Parathyroid adenoma (tissue), 2 donors: ENCODE measurements around the gene R3HCC1L.

Source experiments
- H2AFZ ChIP-seq: fragments of 300-600 bp; sonication (generic); one replicate; pipeline ENCODE4 v1.7.0; 2017; ENCODE audit warnings: antibody characterized with exemption, mild to moderate bottlenecking
- H3K27ac ChIP-seq: fragments of 300-600 bp; sonication (generic); one replicate; pipeline ENCODE4 v1.7.0; 2017
- H3K27me3 ChIP-seq: fragments of 300-600 bp; sonication (generic); one replicate; pipeline ENCODE4 v1.7.0; 2017; ENCODE audit warnings: low read length; ENCODE audit not compliant: control insufficient read depth, insufficient read depth
- H3K36me3 ChIP-seq: fragments of 300-600 bp; sonication (generic); one replicate; pipeline ENCODE4 v1.7.0; 2017; ENCODE audit warnings: low read length; ENCODE audit not compliant: control insufficient read depth, insufficient read depth
- H3K4me1 ChIP-seq: fragments of 300-600 bp; sonication (generic); one replicate; pipeline ENCODE4 v1.7.0; 2017; ENCODE audit warnings: control low read depth
- H3K4me2 ChIP-seq: fragments of 300-600 bp; sonication (generic); one replicate; pipeline ENCODE4 v1.7.0; 2017; ENCODE audit warnings: low read length
- H3K4me3 ChIP-seq: fragments of 300-600 bp; sonication (generic); one replicate; pipeline ENCODE4 v1.7.0; 2017; ENCODE audit warnings: low read depth, low read length
- H3K79me2 ChIP-seq: fragments of 300-600 bp; sonication (generic); one replicate; pipeline ENCODE4 v1.7.0; 2017; ENCODE audit warnings: control low read depth
- H3K9ac ChIP-seq: fragments of 300-600 bp; sonication (generic); one replicate; pipeline ENCODE4 v1.7.0; 2017; ENCODE audit warnings: mild to moderate bottlenecking
- H3K9me3 ChIP-seq: fragments of 300-600 bp; sonication (generic); one replicate; pipeline ENCODE4 v1.7.0; 2017; ENCODE audit warnings: low read length; ENCODE audit not compliant: control insufficient read depth
- TF ChIP-seq, protein P1 (sequence below): fragments of 300-600 bp; sonication (generic); IDR thresholded peaks from one replicate; pipeline ENCODE4 v1.7.0; 2017; ENCODE audit warnings: antibody characterized with exemption, mild to moderate bottlenecking
- donor health status: primary hyperparathyroidism.

The R3HCC1L gene

DNA sequence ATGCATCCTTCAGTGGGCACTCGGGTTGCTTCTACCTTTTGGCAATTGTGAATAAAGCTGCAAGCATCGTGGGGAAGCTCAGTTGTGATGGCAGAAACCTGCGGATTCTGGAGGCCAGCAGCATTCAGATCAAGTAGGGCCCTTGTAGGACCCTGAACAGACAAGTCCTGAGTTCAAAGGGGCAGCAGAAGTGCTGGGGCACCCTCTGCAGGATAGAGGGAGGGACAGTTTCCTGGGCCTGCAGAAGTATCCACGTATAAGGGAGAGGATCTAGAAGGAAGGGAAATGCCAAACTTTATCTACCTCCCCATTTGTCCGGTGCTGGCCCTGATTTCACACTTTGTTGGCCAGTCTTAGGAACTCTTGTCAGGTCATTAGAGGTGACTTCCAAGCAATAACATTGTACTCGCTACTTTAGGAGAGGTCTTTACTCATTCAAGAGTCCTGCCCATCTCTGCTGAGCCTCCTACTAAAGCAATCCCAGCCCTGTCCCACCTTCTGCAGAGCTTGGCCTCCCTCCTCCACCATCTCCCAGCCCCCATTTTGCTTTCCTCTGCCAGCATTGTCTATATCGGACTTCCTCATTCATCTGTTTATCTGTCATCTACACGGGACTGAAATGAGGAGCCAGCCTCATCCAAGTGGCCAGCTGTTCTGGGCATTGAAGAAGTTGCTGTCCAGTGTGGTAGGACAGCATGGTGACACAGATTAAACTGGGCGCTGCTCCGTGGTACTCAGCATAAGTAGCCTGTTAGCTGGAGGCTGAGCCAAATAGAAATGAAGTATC lies 26.6 kb upstream of the R3HCC1L start:
- Histone ChIP-seq H3K27ac (no peak overlapping the region), H3K4me3 (no peak overlapping the region), H3K4me1 (no peaks in the 10 kb centered on the region), H3K36me3 (no peaks in the 10 kb centered on the region), H3K27me3 (no peaks in the 10 kb centered on the region), H3K79me2 (no peaks in the 10 kb centered on the region), H3K9me3 (no peaks in the 10 kb centered on the region), H3K4me2 (no peak overlapping the region), H2AFZ (no peak overlapping the region), H3K9ac (no peak overlapping the region)
- TF ChIP-seq, protein P1, sequence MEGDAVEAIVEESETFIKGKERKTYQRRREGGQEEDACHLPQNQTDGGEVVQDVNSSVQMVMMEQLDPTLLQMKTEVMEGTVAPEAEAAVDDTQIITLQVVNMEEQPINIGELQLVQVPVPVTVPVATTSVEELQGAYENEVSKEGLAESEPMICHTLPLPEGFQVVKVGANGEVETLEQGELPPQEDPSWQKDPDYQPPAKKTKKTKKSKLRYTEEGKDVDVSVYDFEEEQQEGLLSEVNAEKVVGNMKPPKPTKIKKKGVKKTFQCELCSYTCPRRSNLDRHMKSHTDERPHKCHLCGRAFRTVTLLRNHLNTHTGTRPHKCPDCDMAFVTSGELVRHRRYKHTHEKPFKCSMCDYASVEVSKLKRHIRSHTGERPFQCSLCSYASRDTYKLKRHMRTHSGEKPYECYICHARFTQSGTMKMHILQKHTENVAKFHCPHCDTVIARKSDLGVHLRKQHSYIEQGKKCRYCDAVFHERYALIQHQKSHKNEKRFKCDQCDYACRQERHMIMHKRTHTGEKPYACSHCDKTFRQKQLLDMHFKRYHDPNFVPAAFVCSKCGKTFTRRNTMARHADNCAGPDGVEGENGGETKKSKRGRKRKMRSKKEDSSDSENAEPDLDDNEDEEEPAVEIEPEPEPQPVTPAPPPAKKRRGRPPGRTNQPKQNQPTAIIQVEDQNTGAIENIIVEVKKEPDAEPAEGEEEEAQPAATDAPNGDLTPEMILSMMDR: no peak

DNA sequence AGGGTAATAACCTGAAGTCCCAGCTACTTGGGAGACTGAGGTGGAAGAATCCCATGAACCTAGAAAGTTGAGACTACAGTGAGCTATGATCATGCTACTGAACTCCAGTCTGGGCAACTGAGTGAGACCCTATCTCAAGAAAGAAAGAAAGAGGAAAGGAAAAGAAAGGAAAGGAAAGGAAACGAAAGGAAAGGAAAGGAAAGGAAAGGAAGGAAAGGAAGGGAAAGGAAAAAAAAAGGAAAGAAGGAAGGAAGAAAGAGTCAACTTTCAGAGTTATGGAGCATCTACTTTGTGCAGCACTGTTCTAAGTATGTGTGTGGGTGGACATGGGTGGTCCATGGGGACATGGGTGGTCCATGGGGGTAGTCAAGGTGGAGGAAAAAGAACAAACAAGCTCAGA lies 24.1 kb upstream of the R3HCC1L start:
- Histone ChIP-seq H3K27ac (no peak overlapping the region), H3K9ac (no peak overlapping the region), H3K36me3 (no peaks in the 10 kb centered on the region), H3K27me3 (no peaks in the 10 kb centered on the region), H3K4me1 (no peaks in the 10 kb centered on the region), H2AFZ (no peak overlapping the region), H3K4me2 (no peak overlapping the region), H3K79me2 (no peaks in the 10 kb centered on the region), H3K9me3 (no peaks in the 10 kb centered on the region), H3K4me3 (no peak overlapping the region)
- TF ChIP-seq, protein P1: no peak

DNA sequence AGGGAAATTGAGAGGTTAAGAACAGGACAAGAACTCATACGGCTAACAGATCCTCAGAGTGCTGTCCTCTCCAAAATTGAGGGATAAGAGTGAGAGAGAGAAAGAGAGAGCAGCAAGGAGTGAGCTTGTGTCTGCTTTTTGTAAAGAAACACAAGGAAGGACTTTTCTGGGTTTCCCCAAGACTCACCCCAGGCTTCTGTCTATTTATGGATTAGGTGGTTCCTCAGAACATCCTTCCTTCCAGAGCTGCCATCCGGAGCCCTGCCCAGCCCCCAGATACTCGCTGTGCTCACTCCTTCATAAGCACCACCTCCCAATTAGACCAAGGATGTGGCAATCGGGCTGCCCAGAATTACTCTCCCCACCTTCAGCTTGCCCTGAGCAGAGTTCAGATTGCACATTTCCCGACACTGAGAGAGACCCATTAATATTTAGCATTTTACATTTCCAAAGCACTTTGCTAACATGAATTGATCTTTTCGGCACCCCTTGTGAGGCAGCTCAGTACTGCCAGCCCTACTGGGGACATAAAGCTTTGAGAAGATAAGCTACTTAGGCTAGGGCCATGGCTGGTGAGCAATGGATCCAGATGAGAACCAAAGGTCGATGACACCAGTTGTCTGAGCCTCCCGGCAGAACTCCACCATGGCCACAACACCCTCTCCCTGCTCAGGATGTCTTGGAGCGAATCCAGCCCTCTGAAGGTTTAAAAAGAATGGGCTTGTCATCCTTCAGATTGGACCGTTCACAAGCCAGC lies 19.2 kb upstream of the R3HCC1L start:
- Histone ChIP-seq H3K79me2 (no peaks in the 10 kb centered on the region), H3K27me3 (no peaks in the 10 kb centered on the region), H3K27ac (no peak overlapping the region), H3K36me3 (no peaks in the 10 kb centered on the region), H3K4me1 (no peaks in the 10 kb centered on the region), H3K4me2 (no peak overlapping the region), H3K9ac (no peak overlapping the region), H3K9me3 (no peaks in the 10 kb centered on the region), H2AFZ (no peak overlapping the region), H3K4me3 (no peak overlapping the region)
- TF ChIP-seq, protein P1: no peak

DNA sequence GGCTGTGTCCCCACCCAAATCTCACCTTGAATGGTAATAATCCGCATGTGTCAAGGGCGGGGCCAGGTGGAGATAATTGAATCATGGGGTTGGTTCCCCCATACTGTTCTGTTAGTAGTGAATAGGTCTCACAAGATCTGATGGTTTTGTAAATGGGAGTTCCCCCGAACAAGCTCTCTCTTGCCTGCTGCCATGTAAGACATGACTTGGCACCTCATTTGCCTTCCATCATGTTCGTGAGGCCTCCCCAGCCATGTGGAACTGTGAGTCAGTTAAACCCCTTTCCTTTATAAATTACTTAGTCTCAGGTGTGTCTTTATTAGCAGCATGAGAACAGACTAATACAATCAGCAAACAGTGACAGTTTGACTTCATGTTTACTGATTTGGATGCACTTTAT lies 14.6 kb upstream of the R3HCC1L start:
- Histone ChIP-seq H3K4me2 (no peak overlapping the region), H3K9me3 (no peaks in the 10 kb centered on the region), H3K79me2 (no peaks in the 10 kb centered on the region), H3K4me1 (no peaks in the 10 kb centered on the region), H3K36me3 (no peaks in the 10 kb centered on the region), H3K4me3 (no peak overlapping the region), H3K27me3 (no peaks in the 10 kb centered on the region), H3K27ac (no peak overlapping the region), H2AFZ (no peak overlapping the region), H3K9ac (no peak overlapping the region)
- TF ChIP-seq, protein P1: no peak
